OCI-LY3 (cell line): ENCODE results near the gene UNC13C.

Experiments
- CTCF ChIP-seq: fragments of 200-600, 300-600 bp; sonication (generic); IDR thresholded peaks from 2 replicates; pipeline ENCODE4 v1.5.1; 2014; ENCODE audit warnings: antibody characterized with exemption, low read length, low read depth
- EZH2phosphoT487 ChIP-seq: fragments of 200-600 bp; shearing (Covaris generic); IDR thresholded peaks from 2 replicates; pipeline ENCODE4 v1.6.1; 2018; ENCODE audit warnings: antibody characterized with exemption, mixed run types, low read depth

- no peak for TF ChIP-seq CTCF
- no peak for TF ChIP-seq EZH2phosphoT487
Measured at GRCh38 chr15:54514601-54515000, 536.4 kb downstream of the UNC13C start.
